ENCODE measurements around the gene SUPT16H.
"Not testable (repeated sequence)": the region's sequence is repeated elsewhere in the genome, so short reads cannot be mapped to it uniquely, and the experiment has no call there.

Gene SUPT16H

GRCh38 chr14:21383848-21384493 is at the start of gene SUPT16H:
TSS of gene SUPT16H (minus strand) at chr14:21384019. CDS start at chr14:21383927, 92 bp downstream.
- DNase-seq, result peak; percentile 95

- DNase-seq, result no peak
Measured at GRCh38 chr14:21431126-21431525, 47.3 kb upstream of the SUPT16H start.

- DNase-seq, result no peak
Measured at GRCh38 chr14:21428930-21429329, 45.1 kb upstream of the SUPT16H start.

GRCh38 chr14:21426692-21427091 is 42.9 kb upstream of the SUPT16H start:
- no peak for DNase-seq

GRCh38 chr14:21419528-21419927 is 35.7 kb upstream of the SUPT16H start:
- no peak for DNase-seq

GRCh38 chr14:21415329-21415728 is 31.5 kb upstream of the SUPT16H start:
- DNase-seq, result no peak

- DNase-seq, result no peak
Measured at GRCh38 chr14:21414137-21414631, 30.4 kb upstream of the SUPT16H start.

- peak; percentile 63 for DNase-seq
Measured at GRCh38 chr14:21408147-21408546, 24.3 kb upstream of the SUPT16H start.

- no peak for DNase-seq
Measured at GRCh38 chr14:21406213-21406612, 22.4 kb upstream of the SUPT16H start.

GRCh38 chr14:21405097-21405496 is 21.3 kb upstream of the SUPT16H start:
- DNase-seq, result no peak

GRCh38 chr14:21399311-21399870 is 15.6 kb upstream of the SUPT16H start:
- DNase-seq, result no peak

GRCh38 chr14:21398901-21399300 is 15.1 kb upstream of the SUPT16H start:
- DNase-seq, result no peak

- no peak for DNase-seq
Measured at GRCh38 chr14:21395450-21395849, 11.6 kb upstream of the SUPT16H start.

GRCh38 chr14:21385188-21385904 is 1.5 kb upstream of the SUPT16H start:
- no peak for DNase-seq

GRCh38 chr14:21384494-21384851 is 654 bp upstream of the SUPT16H start:
- DNase-seq, result no peak

- peak; percentile 22 for DNase-seq
Measured at GRCh38 chr14:21382886-21383847, 652 bp downstream of the SUPT16H start.

GRCh38 chr14:21382095-21382494 is 1.7 kb downstream of the SUPT16H start:
- DNase-seq, result no peak

GRCh38 chr14:21379338-21379737 is 4.5 kb downstream of the SUPT16H start:
- DNase-seq, result no peak

GRCh38 chr14:21373980-21374379 is 9.8 kb downstream of the SUPT16H start:
- DNase-seq, result no peak

- DNase-seq, result not testable (repeated sequence)
Measured at GRCh38 chr14:21372814-21373213, 11.0 kb downstream of the SUPT16H start.

- no peak for DNase-seq
Measured at GRCh38 chr14:21369949-21370679, 13.7 kb downstream of the SUPT16H start.

GRCh38 chr14:21367582-21368144 is 16.2 kb downstream of the SUPT16H start:
- no peak for DNase-seq
